ENCODE results near the gene DPYSL3.

- TF ChIP-seq EZH2 (IDR thresholded peaks at IDR 0.05; ENCODE audit: insufficient read depth, poor library complexity, severe bottlenecking) (no peak), EZH2phosphoT487 (IDR thresholded peaks at IDR 0.05; ENCODE audit: insufficient read depth, low read depth) (no peak)
Observed at GRCh38 chr5:147484708-147485020, 25.2 kb downstream of the DPYSL3 start.
